ENCODE measurements around the gene THADA.

Gene THADA

GRCh38 chr2:43278564-43279220, 317.1 kb downstream of the THADA start:
- TF ChIP-seq, protein P1, sequence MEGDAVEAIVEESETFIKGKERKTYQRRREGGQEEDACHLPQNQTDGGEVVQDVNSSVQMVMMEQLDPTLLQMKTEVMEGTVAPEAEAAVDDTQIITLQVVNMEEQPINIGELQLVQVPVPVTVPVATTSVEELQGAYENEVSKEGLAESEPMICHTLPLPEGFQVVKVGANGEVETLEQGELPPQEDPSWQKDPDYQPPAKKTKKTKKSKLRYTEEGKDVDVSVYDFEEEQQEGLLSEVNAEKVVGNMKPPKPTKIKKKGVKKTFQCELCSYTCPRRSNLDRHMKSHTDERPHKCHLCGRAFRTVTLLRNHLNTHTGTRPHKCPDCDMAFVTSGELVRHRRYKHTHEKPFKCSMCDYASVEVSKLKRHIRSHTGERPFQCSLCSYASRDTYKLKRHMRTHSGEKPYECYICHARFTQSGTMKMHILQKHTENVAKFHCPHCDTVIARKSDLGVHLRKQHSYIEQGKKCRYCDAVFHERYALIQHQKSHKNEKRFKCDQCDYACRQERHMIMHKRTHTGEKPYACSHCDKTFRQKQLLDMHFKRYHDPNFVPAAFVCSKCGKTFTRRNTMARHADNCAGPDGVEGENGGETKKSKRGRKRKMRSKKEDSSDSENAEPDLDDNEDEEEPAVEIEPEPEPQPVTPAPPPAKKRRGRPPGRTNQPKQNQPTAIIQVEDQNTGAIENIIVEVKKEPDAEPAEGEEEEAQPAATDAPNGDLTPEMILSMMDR (IDR thresholded peaks at IDR 0.05; ENCODE audit: insufficient read depth, low read length, poor library complexity, severe bottlenecking) = no peak
- no peak for TF ChIP-seq EZH2phosphoT487 (conservative IDR thresholded peaks at IDR 0.05; ENCODE audit: low read length)
- no peak overlapping the region for H3K9ac ChIP-seq (ENCODE audit: low read length)
- no peaks in the 10 kb centered on the region for H4K20me1 ChIP-seq (ENCODE audit: low read depth, low read length)
- H3K27ac ChIP-seq (ENCODE audit: low read depth, low read length) = no peak overlapping the region
- H3K27me3 ChIP-seq (ENCODE audit: low read length) = no peaks in the 10 kb centered on the region
- H3F3A ChIP-seq (ENCODE audit: insufficient read depth) = no peaks in the 10 kb centered on the region
- H3K9me2 ChIP-seq (replicated peaks; ENCODE audit: insufficient read depth, low read length) = no peaks in the 10 kb centered on the region
- no peaks in the 10 kb centered on the region for H3K9me3 ChIP-seq (ENCODE audit: insufficient read depth, low read length)
- no peaks in the 10 kb centered on the region for H3K79me2 ChIP-seq (ENCODE audit: insufficient read depth, low read length)
- no peak overlapping the region for H3K4me2 ChIP-seq (ENCODE audit: low read depth, low read length, poor library complexity, severe bottlenecking)
- no peak overlapping the region for H2AFZ ChIP-seq (ENCODE audit: low read depth, low read length, severe bottlenecking)
- H3K4me3 ChIP-seq (ENCODE audit: insufficient read depth, low read length, poor library complexity, severe bottlenecking) = no peak overlapping the region
- peaks cover 3% of the 10 kb centered on the region; the same call in 1 of the 2 replicates for H3K36me3 ChIP-seq (ENCODE audit: low read length)

- no peak overlapping the region for H3K27ac ChIP-seq (ENCODE audit: low read depth, low read length)
- TF ChIP-seq, protein P1 (IDR thresholded peaks at IDR 0.05; ENCODE audit: insufficient read depth, low read length, poor library complexity, severe bottlenecking) = no peak
- no peak for TF ChIP-seq EZH2phosphoT487 (conservative IDR thresholded peaks at IDR 0.05; ENCODE audit: low read length)
- H3K9ac ChIP-seq (ENCODE audit: low read length) = no peak overlapping the region
- no peaks in the 10 kb centered on the region for H4K20me1 ChIP-seq (ENCODE audit: low read depth, low read length)
- no peak overlapping the region for H2AFZ ChIP-seq (ENCODE audit: low read depth, low read length, severe bottlenecking)
- no peaks in the 10 kb centered on the region for H3K9me3 ChIP-seq (ENCODE audit: insufficient read depth, low read length)
- H3F3A ChIP-seq (ENCODE audit: insufficient read depth) = no peaks in the 10 kb centered on the region
- no peak overlapping the region for H3K4me3 ChIP-seq (ENCODE audit: insufficient read depth, low read length, poor library complexity, severe bottlenecking)
- no peaks in the 10 kb centered on the region for H3K79me2 ChIP-seq (ENCODE audit: insufficient read depth, low read length)
- no peaks in the 10 kb centered on the region; the same call in 1 of the 2 replicates for H3K36me3 ChIP-seq (ENCODE audit: low read length)
- H3K27me3 ChIP-seq (ENCODE audit: low read length) = no peaks in the 10 kb centered on the region
- no peaks in the 10 kb centered on the region for H3K9me2 ChIP-seq (replicated peaks; ENCODE audit: insufficient read depth, low read length)
- H3K4me2 ChIP-seq (ENCODE audit: low read depth, low read length, poor library complexity, severe bottlenecking) = no peak overlapping the region
Observed at GRCh38 chr2:43276962-43277391, 318.9 kb downstream of the THADA start.

- Histone ChIP-seq H3K79me2 (ENCODE audit: insufficient read depth, low read length) (no peaks in the 10 kb centered on the region), H3K36me3 (ENCODE audit: low read length) (no peaks in the 10 kb centered on the region; the same call in 1 of the 2 replicates), H3K9me2 (replicated peaks; ENCODE audit: insufficient read depth, low read length) (no peaks in the 10 kb centered on the region), H3K27me3 (ENCODE audit: low read length) (no peaks in the 10 kb centered on the region), H3K4me2 (ENCODE audit: low read depth, low read length, poor library complexity, severe bottlenecking) (no peak overlapping the region), H3K4me3 (ENCODE audit: insufficient read depth, low read length, poor library complexity, severe bottlenecking) (no peak overlapping the region), H3K9me3 (ENCODE audit: insufficient read depth, low read length) (no peaks in the 10 kb centered on the region), H2AFZ (ENCODE audit: low read depth, low read length, severe bottlenecking) (no peak overlapping the region), H3K27ac (ENCODE audit: low read depth, low read length) (no peak overlapping the region), H3K9ac (ENCODE audit: low read length) (no peak overlapping the region), H4K20me1 (ENCODE audit: low read depth, low read length) (no peaks in the 10 kb centered on the region), H3F3A (ENCODE audit: insufficient read depth) (no peaks in the 10 kb centered on the region)
- TF ChIP-seq, protein P1 (IDR thresholded peaks at IDR 0.05; ENCODE audit: insufficient read depth, low read length, poor library complexity, severe bottlenecking) = no peak
- no peak for TF ChIP-seq EZH2phosphoT487 (conservative IDR thresholded peaks at IDR 0.05; ENCODE audit: low read length)
Observed at GRCh38 chr2:43276266-43276941, 319.4 kb downstream of the THADA start.
